Activated CD4-positive, alpha-beta T cell treated with anti-CD3 and anti-CD28 coated beads, Interleukin-2, Interleukin-4, amounts not matched to agents 100 ng/mL and 50 ng/mL, durations not matched to agents 16 hours and 8 hours (primary cell): ENCODE data around the gene USH1G.

ENCODE experiments used
- DNase-seq: peaks from one replicate; pipeline ENCODE4 v3.0.0-alpha.2; 2020; ENCODE audit warnings: low spot score

Gene USH1G

GRCh38 chr17:74954115-74954514 is 31.1 kb upstream of the USH1G start:
- DNase-seq, result no peak

GRCh38 chr17:74953134-74953687 is 30.2 kb upstream of the USH1G start:
- no peak for DNase-seq

- DNase-seq, result no peak
Observed at GRCh38 chr17:74952431-74953133, 29.5 kb upstream of the USH1G start.

- no peak for DNase-seq
Observed at GRCh38 chr17:74951680-74952421, 28.8 kb upstream of the USH1G start.

- DNase-seq, result no peak
Observed at GRCh38 chr17:74951065-74951464, 28.0 kb upstream of the USH1G start.

- DNase-seq, result no peak
Observed at GRCh38 chr17:74950207-74950606, 27.2 kb upstream of the USH1G start.

GRCh38 chr17:74949455-74950115 is 26.5 kb upstream of the USH1G start:
- no peak for DNase-seq

- DNase-seq, result no peak
Observed at GRCh38 chr17:74947041-74947754, 24.1 kb upstream of the USH1G start.

GRCh38 chr17:74946641-74947040 is 23.6 kb upstream of the USH1G start:
- DNase-seq, result no peak

GRCh38 chr17:74945543-74945942 is 22.5 kb upstream of the USH1G start:
- DNase-seq, result no peak

- no peak for DNase-seq
Observed at GRCh38 chr17:74943808-74944522, 20.9 kb upstream of the USH1G start.

- DNase-seq, result no peak
Observed at GRCh38 chr17:74941128-74941725, 18.2 kb upstream of the USH1G start.

- DNase-seq, result no peak
Observed at GRCh38 chr17:74939534-74939933, 16.5 kb upstream of the USH1G start.

GRCh38 chr17:74938194-74938950 is 15.3 kb upstream of the USH1G start:
- no peak for DNase-seq

GRCh38 chr17:74937064-74938051 is 14.3 kb upstream of the USH1G start:
- DNase-seq, result no peak

- no peak for DNase-seq
Observed at GRCh38 chr17:74936470-74936799, 13.4 kb upstream of the USH1G start.

- no peak for DNase-seq
Observed at GRCh38 chr17:74935585-74936469, 12.8 kb upstream of the USH1G start, which contains the start of gene OTOP3. Gene OTOP3 (plus strand): TSS chr17:74935898. CDS start chr17:74935922, 24 bp downstream.

- DNase-seq, result no peak
Observed at GRCh38 chr17:74935048-74935447, 12.0 kb upstream of the USH1G start.
